RWPE1 (cell line): Measurements from ENCODE around the gene TMEM222.
A peak's percentile ranks its signal among the peaks of the same experiment; 100 is the strongest.

Source experiments
- CTCF ChIA-PET: fragments of 350-600 bp; sonication (Branson Sonifier 250); formaldehyde crosslinking; extraction: SDS; loops from one replicate; lab custom pipeline; 2021; lab: Yijun Ruan, JAX
- POLR2A ChIA-PET: fragments of 400-600 bp; formaldehyde crosslinking; extraction: SDS; loops from one replicate; lab custom pipeline; 2020; ENCODE audit warnings: antibody characterized with exemption; ENCODE audit not compliant: low non-redundant PET; lab: Yijun Ruan, JAX
- DNase-seq: peaks from one replicate; pipeline ENCODE4 v3.0.0; 2012; ENCODE audit warnings: low spot score
- H3K27ac ChIP-seq: fragments of 450-650 bp; 2 replicates; pipeline ENCODE4 v1.5.1; 2017
- CTCF ChIP-seq: fragments of 450-650 bp; conservative IDR thresholded peaks from 2 replicates; pipeline ENCODE4 v1.5.1; 2017; ENCODE audit warnings: low read depth, mild to moderate bottlenecking

Gene TMEM222

GRCh38 chr1:27330786-27331185 is 8.8 kb downstream of the TMEM222 start:
- POLR2A ChIA-PET = no interaction called here
- CTCF ChIA-PET = no interaction called here
- peak overlapping the region; percentile 98 for H3K27ac ChIP-seq
- no peak for DNase-seq
- no peak for TF ChIP-seq CTCF

- DNase-seq = no peak
- ChIA-PET CTCF (interaction anchor here (0.5 kb wide), 1 partner anchor 57 kb away, joined by 5 read pairs; no protein-coding TSS in a partner anchor), POLR2A (no interaction called here)
- no peak for TF ChIP-seq CTCF
- peak overlapping the region; percentile 98 for H3K27ac ChIP-seq
These were observed 9.5 kb downstream of the TMEM222 start for GRCh38 chr1:27331426-27331825.

- TF ChIP-seq CTCF = no peak
- peak overlapping the region; percentile 98 for H3K27ac ChIP-seq
- ChIA-PET CTCF (interaction anchor here (0.5 to 2.2 kb wide), 11 partner anchors 8 to 63 kb away, joined by 3 to 11 read pairs (median 5); partner anchors contain the start of genes SYTL1 and TMEM222), POLR2A (no interaction called here)
- DNase-seq = no peak
These were observed 10.0 kb downstream of the TMEM222 start for GRCh38 chr1:27331922-27332321.

GRCh38 chr1:27332536-27333281 is 10.7 kb downstream of the TMEM222 start:
- CTCF ChIA-PET = interaction anchor here (0.5 to 2.2 kb wide), 14 partner anchors 9 to 464 kb away, joined by 3 to 11 read pairs (median 4); partner anchors contain the start of genes SYTL1 and TMEM222
- peak; percentile 83 for TF ChIP-seq CTCF
- POLR2A ChIA-PET = no interaction called here
- no peak for DNase-seq
- H3K27ac ChIP-seq = peak overlapping the region; percentile 98

GRCh38 chr1:27333717-27334279 is 11.8 kb downstream of the TMEM222 start:
- ChIA-PET CTCF (interaction anchor here (0.7 to 2.2 kb wide), 4 partner anchors 11 to 57 kb away, joined by 4 to 11 read pairs (median 4); no protein-coding TSS in a partner anchor), POLR2A (no interaction called here)
- H3K27ac ChIP-seq = peak overlapping the region; percentile 98
- DNase-seq = no peak
- no peak for TF ChIP-seq CTCF

GRCh38 chr1:27335506-27336422 is 13.8 kb downstream of the TMEM222 start:
- no peak for TF ChIP-seq CTCF
- no peak for DNase-seq
- POLR2A ChIA-PET = no interaction called here
- H3K27ac ChIP-seq = peak overlapping the region; percentile 98
- CTCF ChIA-PET = interaction anchor here (0.5 to 1.5 kb wide), 4 partner anchors 22 to 451 kb away, joined by 3 to 10 read pairs (median 3); partner anchors contain the start of gene MAP3K6
